ENCODE measurements around the gene MNX1.

The MNX1 gene

DNA sequence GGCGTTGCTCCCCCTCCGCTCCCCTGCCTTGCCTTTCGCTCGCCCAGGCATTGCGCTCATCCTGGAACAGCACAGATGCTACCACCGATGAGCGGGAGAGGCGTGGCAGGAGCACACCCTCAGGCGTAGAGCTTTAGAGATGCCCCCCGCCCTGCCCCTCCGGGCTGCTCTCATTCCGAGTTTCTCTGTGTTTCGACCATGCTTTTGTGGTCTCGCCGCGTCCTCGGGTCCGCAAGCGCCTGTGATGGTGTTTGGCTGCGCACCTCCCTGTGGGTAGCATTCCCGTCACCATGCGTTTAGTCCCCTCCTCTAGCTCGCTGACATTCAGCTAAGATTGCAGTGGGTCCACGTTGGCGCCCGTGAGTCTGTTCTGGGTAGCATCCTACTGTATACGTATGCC, 42.3 kb downstream of the MNX1 start:
- no peak for DNase-seq

GRCh38 chr7:156966387-156966786, 44.1 kb downstream of the MNX1 start:
- no peak for DNase-seq

DNA sequence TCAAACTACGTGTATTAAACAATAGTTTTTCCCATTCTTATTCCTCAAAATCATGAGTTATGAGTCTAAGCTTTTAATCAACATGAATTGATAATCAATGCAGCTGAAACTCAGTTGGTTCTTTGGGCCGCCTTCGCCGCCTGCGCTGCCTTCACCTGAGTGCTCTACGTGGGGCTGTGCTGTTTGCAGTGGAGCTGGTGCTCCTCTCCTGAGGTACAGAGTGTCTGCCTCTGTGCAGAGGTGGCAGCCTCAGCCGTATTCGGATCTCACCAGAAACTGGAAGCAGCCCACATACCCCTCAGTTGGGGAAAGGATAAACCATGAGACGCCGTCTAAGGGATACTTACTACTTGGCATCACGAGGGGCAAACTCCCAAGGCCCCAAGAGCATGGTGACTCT, 45.5 kb downstream of the MNX1 start:
- no peak for DNase-seq

DNA sequence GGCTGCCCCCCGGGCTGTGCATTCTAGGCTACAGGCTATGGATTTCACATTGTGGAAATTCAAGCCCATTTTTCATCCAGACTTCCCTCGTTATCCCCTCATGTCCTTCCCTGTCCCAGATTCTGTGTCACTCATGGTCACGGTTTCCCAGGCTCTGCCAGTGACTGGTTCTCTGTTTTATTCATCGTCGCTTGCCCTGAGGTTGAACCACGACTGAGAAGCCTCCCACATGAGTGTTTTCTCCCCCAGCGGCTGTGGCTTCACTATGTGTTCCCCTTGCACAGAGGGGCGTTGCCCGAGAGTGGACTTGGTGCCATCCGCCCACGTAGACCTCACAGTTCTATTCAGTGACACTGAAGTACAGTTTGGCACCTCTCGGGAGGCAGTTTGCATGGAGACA, 47.0 kb downstream of the MNX1 start:
- DNase-seq = no peak

DNA sequence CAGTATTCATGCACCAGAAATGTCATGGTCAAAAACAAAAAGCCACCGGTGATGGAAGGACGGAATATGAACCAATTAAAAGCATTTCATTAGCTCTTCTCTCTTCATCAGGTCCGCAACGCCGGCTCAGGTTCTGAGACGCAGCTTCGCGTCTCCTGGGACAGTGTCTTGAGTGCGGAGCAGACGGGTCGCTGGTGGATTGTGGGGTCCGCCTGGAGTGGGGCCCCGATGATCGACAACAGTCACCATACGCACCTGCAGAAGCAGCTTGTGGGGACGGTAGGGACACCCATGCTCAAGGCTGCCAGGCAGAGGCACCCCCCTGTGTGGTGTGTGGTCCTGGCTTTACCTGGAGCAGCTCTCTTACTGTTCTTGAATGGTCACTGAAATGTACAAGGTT, 47.6 kb downstream of the MNX1 start:
- DNase-seq = no peak

GRCh38 chr7:156962145-156962544, 48.3 kb downstream of the MNX1 start:
- no peak for DNase-seq

DNA sequence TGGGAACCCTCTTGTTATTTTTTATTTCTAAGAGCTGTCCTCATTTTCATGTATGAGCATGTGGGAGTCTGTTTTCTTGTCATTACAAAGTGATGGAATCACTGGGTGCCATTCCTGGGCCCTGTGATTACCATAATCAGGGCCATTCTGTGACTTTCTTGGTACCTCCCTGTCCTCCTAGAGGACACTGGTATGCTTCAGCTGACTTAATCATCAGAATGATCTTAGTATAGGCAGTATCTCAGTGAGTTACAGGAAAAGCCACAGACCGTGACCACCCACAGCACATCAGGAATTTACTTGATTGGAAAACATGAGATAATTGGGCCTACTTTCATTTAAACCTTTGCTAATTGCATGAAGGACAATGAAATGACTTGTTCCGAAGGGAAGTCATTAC, 53.7 kb downstream of the MNX1 start:
- no peak for DNase-seq

DNA sequence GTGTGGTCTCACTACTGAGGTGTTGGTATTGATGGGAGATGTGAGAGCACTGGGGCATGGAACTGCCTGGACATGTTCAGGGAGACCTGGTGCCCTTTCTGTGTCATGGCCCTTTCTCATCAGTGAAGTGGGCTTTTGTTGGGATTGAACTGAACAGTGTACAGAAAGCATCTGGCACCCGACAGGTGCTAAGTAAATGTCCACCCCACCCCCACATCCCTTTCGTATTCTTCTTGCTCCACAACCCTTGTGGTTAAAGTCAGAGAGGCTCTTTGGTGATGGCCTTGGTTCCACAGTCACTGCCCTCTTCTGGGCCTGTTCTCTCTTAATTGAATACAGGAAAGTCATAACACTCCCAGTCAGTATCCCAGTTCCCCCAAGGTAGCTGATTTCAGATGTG, 55.5 kb downstream of the MNX1 start:
- peak in 1 of 3 experiments; percentile 33 for DNase-seq
